Fibroblast of lung (primary cell): ENCODE measurements around the gene BNIP3. TPM values are rescaled to one million over a fixed set of nuclear protein-coding genes. Genes with fewer than 3 reads are reported as not detected.
A peak's percentile ranks its signal among the peaks of the same experiment; 100 is the strongest.

Experiments
- DNase-seq, 2 donors: peaks; one replicate each; pipeline versions ENCODE4 v3.0.0 to v3.0.0-alpha.2; 2010; ENCODE audit warnings: low read depth in 2 of 2
- H2AFZ ChIP-seq: 2 replicates; pipeline ENCODE4 v1.5.1; 2012; ENCODE audit warnings: low read length, control low read depth, inconsistent platforms
- H3K27ac ChIP-seq: 2 replicates; pipeline ENCODE4 v1.5.1; 2011; ENCODE audit warnings: low read length, control low read depth; ENCODE audit not compliant: insufficient read depth
- H3K27me3 ChIP-seq: 2 replicates; pipeline ENCODE4 v1.5.1; 2011; ENCODE audit warnings: mild to moderate bottlenecking, low read length; ENCODE audit not compliant: control insufficient read depth, insufficient read depth
- H3K36me3 ChIP-seq: 2 replicates; pipeline ENCODE4 v1.5.1; 2011; ENCODE audit warnings: low read length; ENCODE audit not compliant: control insufficient read depth, insufficient read depth
- H3K4me1 ChIP-seq: 2 replicates; pipeline ENCODE4 v1.5.1; 2011; ENCODE audit warnings: low read length; ENCODE audit not compliant: control insufficient read depth, insufficient read depth; ENCODE audit errors: extremely low read depth
- H3K4me2 ChIP-seq: 2 replicates; pipeline ENCODE4 v1.5.1; 2011; ENCODE audit warnings: low read length, control low read depth; ENCODE audit not compliant: insufficient read depth; ENCODE audit errors: extremely low read depth
- H3K4me3 ChIP-seq, 4 experiments: fragments of 200-600 bp in 1 of 4; sonication (generic) in 1 of 4; replicated peaks in 1 of 4; 2 replicates each; pipeline ENCODE4 v1.5.1; 2011 to 2016; ENCODE audit warnings: low read length in 4 of 4, low read depth in 3 of 4, mild to moderate bottlenecking in 3 of 4, control low read depth in 2 of 4, inconsistent platforms in 1 of 4, mixed read lengths in 1 of 4; ENCODE audit not compliant: insufficient read depth in 1 of 4; ENCODE audit errors: control extremely low read depth in 1 of 4
- H3K79me2 ChIP-seq: 2 replicates; pipeline ENCODE4 v1.5.1; 2012; ENCODE audit warnings: mild to moderate bottlenecking, low read length, inconsistent platforms; ENCODE audit not compliant: control insufficient read depth, insufficient read depth
- H3K9ac ChIP-seq: 2 replicates; pipeline ENCODE4 v1.5.1; 2011; ENCODE audit warnings: mild to moderate bottlenecking, low read length, control low read depth; ENCODE audit not compliant: insufficient read depth
- H3K9me3 ChIP-seq: 2 replicates; pipeline ENCODE4 v1.5.1; 2012; ENCODE audit warnings: low read depth, low read length; ENCODE audit not compliant: control insufficient read depth, insufficient read depth
- H4K20me1 ChIP-seq: 2 replicates; pipeline ENCODE4 v1.5.1; 2011; ENCODE audit warnings: low read length; ENCODE audit not compliant: control insufficient read depth, insufficient read depth; ENCODE audit errors: extremely low read depth
- EZH2 ChIP-seq: IDR thresholded peaks from 2 replicates; pipeline ENCODE4 v1.5.1; 2012; ENCODE audit warnings: low read length, control low read depth, mild to moderate bottlenecking; ENCODE audit errors: missing control alignments
- polyA plus RNA-seq, 2 donors: library from polyadenylated mRNA; depleted of rRNA in 1 of 2; stranded (reverse) in 1 of 2; unstranded in 1 of 2; fragments of >200 nt; gene quantifications; 2 replicates each; pipeline ENCODE4 v1.2.1, GENCODE V29; 2011 to 2012; ENCODE audit warnings: missing spikeins in 1 of 2
- total RNA-seq: library from RNA; depleted of rRNA; stranded (reverse); fragments of >200 nt; gene quantifications from 2 replicates; pipeline ENCODE4 v1.2.1, GENCODE V29; 2014
- TF ChIP-seq, protein P1 (sequence below), 2 donors: IDR thresholded peaks in 1 of 2; conservative IDR thresholded peaks in 1 of 2; 1 replicate in 1 of 2; 2 replicates in 1 of 2; pipeline ENCODE4 v1.5.1; 2011 to 2012; ENCODE audit warnings: low read length in 2 of 2, control low read depth in 1 of 2, inconsistent platforms in 1 of 2, low read depth in 1 of 2, mild to moderate bottlenecking in 1 of 2

The BNIP3 gene
- total and polyA plus RNA-seq, 2 donors (not counting 1 experiment from before 2014, with no cell fraction given) = 62.4 to 104 TPM

DNA sequence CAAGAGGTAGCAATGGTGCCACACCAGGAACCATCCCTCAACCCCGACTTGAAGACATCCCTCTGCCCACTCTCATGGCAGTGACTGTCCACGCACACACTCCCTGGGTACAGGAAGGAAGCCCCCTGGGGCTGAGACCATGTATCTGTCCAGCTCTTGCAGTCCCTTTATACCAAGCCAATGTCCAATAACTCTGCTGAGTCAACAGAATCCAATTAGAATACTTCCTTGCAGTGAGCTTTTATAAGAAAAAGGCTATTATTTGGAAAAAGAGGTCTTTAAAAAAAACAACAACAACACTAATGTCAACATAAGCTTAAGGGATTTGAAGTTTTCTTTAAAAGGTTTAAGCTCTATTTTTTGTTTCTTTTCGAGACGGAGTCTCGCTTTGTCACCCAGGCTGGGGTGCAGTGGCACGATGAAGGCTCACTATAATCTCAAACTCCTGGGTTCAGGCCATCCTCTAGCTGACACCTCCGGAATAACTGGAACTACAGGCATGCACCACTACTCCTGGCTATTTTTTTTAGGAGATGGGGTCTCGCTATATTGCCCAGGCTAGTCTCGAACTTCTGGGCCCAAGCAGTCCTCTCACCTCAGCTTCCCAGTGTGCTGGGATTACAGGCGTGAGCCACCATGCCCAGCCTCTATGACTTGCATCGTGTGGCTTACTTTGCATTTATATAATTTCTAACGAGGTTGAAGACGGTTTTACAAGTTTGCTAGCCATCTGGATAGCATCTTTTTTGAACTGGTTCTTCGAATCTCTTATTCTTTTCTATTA lies 7.5 kb downstream of the BNIP3 start:
- H3K4me1 ChIP-seq = peaks cover under 1% of the 10 kb centered on the region

DNA sequence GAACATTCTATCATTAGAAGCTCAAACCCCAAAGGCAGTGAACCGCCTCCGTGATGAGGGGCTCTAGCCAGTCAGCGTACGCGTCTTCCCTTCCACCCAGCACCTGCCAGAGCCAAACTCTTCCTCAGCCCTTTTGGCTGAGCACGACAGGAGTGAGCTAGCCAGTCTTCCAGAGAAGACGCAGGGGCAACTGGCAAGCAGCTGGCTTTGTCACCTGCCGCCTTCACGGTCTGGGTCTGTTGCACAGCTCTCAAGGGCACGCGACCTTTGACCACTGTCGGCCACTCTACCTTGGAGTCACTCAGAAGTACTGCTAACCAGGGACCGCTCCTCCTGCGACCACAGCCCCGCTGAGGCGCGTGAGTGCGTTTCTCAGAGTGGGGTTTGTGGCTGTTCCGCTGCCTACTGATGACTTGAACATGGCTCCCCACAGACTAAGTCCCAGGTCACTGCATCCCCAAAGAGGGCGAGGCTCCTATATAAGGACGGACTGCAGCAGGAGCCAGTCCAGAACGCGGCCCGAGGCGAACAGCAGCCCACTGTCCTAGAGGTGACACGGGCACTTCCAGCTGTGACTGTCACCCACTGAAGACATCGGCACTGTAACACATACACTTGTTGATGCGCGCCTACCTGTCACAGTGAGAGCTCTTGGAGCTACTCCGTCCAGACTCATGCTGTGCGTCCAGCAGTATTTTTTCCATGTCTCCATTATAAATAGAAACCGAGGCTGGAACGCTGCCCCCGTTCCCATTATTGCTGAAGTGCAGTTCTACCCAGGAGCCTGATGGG lies 8.4 kb downstream of the BNIP3 start:
- Histone ChIP-seq H3K4me2 (no peak overlapping the region), H2AFZ (no peak overlapping the region)
- no peak for DNase-seq

More for the DNA sequence above, 7.5 kb downstream of the BNIP3 start:
- Histone ChIP-seq H3K9ac (no peak overlapping the region), H3K4me3 (no peak overlapping the region), H2AFZ (no peak overlapping the region), H3K4me2 (no peak overlapping the region), H3K36me3 (peaks cover 15% of the 10 kb centered on the region), H4K20me1 (no peaks in the 10 kb centered on the region), H3K9me3 (no peaks in the 10 kb centered on the region), H3K27ac (no peak overlapping the region), H3K79me2 (peaks cover 74% of the 10 kb centered on the region), H3K27me3 (no peaks in the 10 kb centered on the region)
- TF ChIP-seq EZH2 = no peak
- DNase-seq = no peak

DNA sequence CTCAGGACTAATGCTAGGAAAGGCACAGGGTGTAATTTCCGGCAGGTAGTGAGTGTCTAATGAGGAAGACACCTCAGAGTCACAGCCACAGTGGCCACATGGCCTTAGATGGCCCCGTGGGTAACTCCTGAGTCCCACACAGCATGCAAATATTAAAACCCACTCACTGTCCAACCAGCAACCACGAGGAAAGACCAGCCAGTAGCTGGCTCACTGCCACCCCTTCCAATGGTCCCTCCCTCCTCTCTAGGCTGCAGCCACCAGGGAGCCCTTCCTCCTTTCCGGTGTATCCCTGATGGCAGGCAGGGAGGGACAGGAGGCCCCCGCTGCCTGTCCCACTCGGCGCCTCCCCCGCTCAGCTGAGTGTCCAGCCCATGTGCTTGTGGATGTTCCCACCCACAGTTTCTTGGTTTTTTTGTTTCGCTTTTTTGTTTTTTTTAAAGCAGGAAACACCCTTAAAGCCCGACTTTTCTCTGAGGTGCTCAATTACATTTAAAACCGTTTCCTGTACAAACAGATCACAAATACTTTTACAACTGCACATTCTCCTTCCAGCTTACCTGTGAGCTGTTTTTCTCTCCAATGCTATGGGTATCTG lies 9.2 kb downstream of the BNIP3 start:
- H3K79me2 ChIP-seq = peaks cover 58% of the 10 kb centered on the region
- no peaks in the 10 kb centered on the region for H3K9me3 ChIP-seq
- TF ChIP-seq, protein P1, sequence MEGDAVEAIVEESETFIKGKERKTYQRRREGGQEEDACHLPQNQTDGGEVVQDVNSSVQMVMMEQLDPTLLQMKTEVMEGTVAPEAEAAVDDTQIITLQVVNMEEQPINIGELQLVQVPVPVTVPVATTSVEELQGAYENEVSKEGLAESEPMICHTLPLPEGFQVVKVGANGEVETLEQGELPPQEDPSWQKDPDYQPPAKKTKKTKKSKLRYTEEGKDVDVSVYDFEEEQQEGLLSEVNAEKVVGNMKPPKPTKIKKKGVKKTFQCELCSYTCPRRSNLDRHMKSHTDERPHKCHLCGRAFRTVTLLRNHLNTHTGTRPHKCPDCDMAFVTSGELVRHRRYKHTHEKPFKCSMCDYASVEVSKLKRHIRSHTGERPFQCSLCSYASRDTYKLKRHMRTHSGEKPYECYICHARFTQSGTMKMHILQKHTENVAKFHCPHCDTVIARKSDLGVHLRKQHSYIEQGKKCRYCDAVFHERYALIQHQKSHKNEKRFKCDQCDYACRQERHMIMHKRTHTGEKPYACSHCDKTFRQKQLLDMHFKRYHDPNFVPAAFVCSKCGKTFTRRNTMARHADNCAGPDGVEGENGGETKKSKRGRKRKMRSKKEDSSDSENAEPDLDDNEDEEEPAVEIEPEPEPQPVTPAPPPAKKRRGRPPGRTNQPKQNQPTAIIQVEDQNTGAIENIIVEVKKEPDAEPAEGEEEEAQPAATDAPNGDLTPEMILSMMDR (conservative IDR thresholded peaks at IDR 0.05 in 1 of 2, IDR thresholded peaks at IDR 0.05 in 1 of 2; ENCODE audit: low read depth in 1 of 2, low read length in 2 of 2) = no peak
- TF ChIP-seq EZH2 = no peak
- H3K27me3 ChIP-seq = no peaks in the 10 kb centered on the region
- H3K4me2 ChIP-seq = no peak overlapping the region
- no peaks in the 10 kb centered on the region for H3K4me1 ChIP-seq
- no peak overlapping the region for H3K9ac ChIP-seq
- DNase-seq = peak; percentile 30 to 43
- H3K36me3 ChIP-seq = peaks cover 18% of the 10 kb centered on the region
- no peak overlapping the region for H3K27ac ChIP-seq
- no peaks in the 10 kb centered on the region for H4K20me1 ChIP-seq
- no peak overlapping the region for H2AFZ ChIP-seq
- no peak overlapping the region for H3K4me3 ChIP-seq

More for the DNA sequence above, 8.4 kb downstream of the BNIP3 start:
- H3K4me1 ChIP-seq = no peaks in the 10 kb centered on the region
- H3K36me3 ChIP-seq = peaks cover 18% of the 10 kb centered on the region
- no peak overlapping the region for H3K9ac ChIP-seq
- H3K27ac ChIP-seq = no peak overlapping the region
- TF ChIP-seq, protein P1 (conservative IDR thresholded peaks at IDR 0.05 in 1 of 2, IDR thresholded peaks at IDR 0.05 in 1 of 2; ENCODE audit: low read depth in 1 of 2, low read length in 2 of 2) = no peak
- TF ChIP-seq EZH2 = no peak
- H3K4me3 ChIP-seq = no peak overlapping the region
- no peaks in the 10 kb centered on the region for H3K9me3 ChIP-seq
- no peaks in the 10 kb centered on the region for H4K20me1 ChIP-seq
- peaks cover 65% of the 10 kb centered on the region for H3K79me2 ChIP-seq
- no peaks in the 10 kb centered on the region for H3K27me3 ChIP-seq
